GM12864 (cell line): ENCODE measurements around the gene TRIM54.

Source experiments
- DNase-seq: peaks from one replicate; pipeline ENCODE4 v3.0.0-alpha.2; 2011; ENCODE audit warnings: low read depth
- H3K4me3 ChIP-seq: 2 replicates; pipeline ENCODE4 v1.5.1; 2011; ENCODE audit warnings: mild to moderate bottlenecking, low read depth, low read length, control low read depth
- CTCF ChIP-seq: IDR thresholded peaks from 2 replicates; pipeline ENCODE4 v1.5.1; 2011; ENCODE audit warnings: low read depth, mild to moderate bottlenecking, moderate library complexity, low read length, control low read depth, inconsistent platforms; ENCODE audit errors: missing control alignments

The TRIM54 gene

GRCh38 chr2:27241761-27242613 lies 40.2 kb upstream of the TRIM54 start:
- H3K4me3 ChIP-seq = no peak overlapping the region
- TF ChIP-seq CTCF = no peak
- no peak for DNase-seq

GRCh38 chr2:27242614-27242951 lies 39.6 kb upstream of the TRIM54 start:
- DNase-seq = no peak
- no peak overlapping the region for H3K4me3 ChIP-seq
- TF ChIP-seq CTCF = no peak

DNA sequence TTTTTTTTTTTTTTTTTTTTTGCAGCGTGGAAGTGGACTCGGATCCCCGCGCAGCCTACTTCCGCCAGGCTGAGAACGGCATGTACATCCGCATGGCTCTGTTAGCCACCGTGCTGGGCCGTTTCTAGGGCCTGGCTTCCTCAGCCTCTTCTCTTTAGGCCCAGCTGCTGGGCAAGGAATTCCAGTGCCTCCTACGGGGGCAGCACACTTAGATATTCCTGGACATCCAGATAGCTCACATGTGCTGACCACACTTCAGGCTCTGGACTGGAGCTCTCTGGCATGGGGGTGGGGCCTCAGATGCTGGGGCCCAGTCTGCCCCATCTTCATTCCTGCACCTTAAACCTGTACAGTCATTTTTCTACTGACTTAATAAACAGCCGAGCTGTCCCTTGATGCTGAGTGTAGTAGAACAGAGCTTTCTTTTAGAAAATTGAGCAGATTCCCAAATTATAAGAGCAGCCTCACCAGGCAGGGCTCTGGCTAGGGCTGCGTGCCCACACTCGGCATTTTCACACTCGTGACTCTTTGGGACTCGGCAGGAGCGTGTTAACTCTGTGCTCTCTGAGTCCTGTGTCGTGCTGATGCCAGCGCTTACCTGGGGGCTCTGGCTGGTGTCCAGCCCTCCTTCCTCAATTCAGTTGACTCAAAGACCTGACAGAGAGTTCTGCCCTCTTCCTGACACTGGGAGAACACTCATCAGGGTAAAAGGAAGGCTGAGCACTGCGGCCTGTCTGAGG lies 38.7 kb upstream of the TRIM54 start:
- DNase-seq = no peak
- H3K4me3 ChIP-seq = no peak overlapping the region
- no peak for TF ChIP-seq CTCF

GRCh38 chr2:27245116-27245515 lies 37.1 kb upstream of the TRIM54 start:
- H3K4me3 ChIP-seq = no peak overlapping the region
- DNase-seq = no peak
- TF ChIP-seq CTCF = no peak

DNA sequence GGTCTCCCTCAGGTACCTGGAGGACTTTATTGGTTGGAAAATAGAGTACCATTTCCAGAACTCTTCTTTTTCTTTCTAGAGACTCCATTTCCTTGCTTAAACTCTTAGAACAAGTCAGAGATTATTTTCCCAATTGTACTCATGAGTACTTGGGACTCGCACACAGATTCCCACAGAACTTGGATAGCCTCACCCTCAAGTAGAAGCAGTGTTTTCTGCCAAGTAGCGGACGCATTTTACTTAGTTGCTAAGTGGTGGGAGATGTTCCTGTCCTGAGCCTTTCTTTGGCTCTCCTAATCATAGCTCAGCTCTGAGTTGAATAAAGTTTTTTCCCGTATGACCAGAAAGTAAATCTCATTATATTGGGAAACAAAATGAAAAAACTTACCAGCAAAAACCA lies 36.6 kb upstream of the TRIM54 start:
- TF ChIP-seq CTCF = no peak
- DNase-seq = no peak

GRCh38 chr2:27247893-27248292 lies 34.3 kb upstream of the TRIM54 start:
- TF ChIP-seq CTCF = no peak
- no peak overlapping the region for H3K4me3 ChIP-seq
- DNase-seq = no peak

More for the DNA sequence above, 36.6 kb upstream of the TRIM54 start:
- H3K4me3 ChIP-seq = no peak overlapping the region
